ENCODE results near the gene TRAPPC10. TPM values are rescaled to one million over a fixed set of nuclear protein-coding genes. Genes with fewer than 3 reads are reported as not detected.

The TRAPPC10 gene
- total RNA-seq, 4 donors from 2014 or later, result 3.8 to 45.2 (median 22.9) TPM

GRCh38 chr21:44074315-44074958 lies 62.3 kb downstream of the TRAPPC10 start:
- Histone ChIP-seq H3K27ac (no peak overlapping the region), H3K9me3 (no peaks in the 10 kb centered on the region), H3K4me1 (no peaks in the 10 kb centered on the region), H3K4me3 (no peak overlapping the region), H3K27me3 (no peaks in the 10 kb centered on the region), H3K36me3 (no peaks in the 10 kb centered on the region)
- intact Hi-C loops (cut with DNase I; ENCODE audit: low total_unique reads), result no loop called here
- no peak for TF ChIP-seq POLR2A (IDR thresholded peaks at IDR 0.05)
- TF ChIP-seq, protein P1, sequence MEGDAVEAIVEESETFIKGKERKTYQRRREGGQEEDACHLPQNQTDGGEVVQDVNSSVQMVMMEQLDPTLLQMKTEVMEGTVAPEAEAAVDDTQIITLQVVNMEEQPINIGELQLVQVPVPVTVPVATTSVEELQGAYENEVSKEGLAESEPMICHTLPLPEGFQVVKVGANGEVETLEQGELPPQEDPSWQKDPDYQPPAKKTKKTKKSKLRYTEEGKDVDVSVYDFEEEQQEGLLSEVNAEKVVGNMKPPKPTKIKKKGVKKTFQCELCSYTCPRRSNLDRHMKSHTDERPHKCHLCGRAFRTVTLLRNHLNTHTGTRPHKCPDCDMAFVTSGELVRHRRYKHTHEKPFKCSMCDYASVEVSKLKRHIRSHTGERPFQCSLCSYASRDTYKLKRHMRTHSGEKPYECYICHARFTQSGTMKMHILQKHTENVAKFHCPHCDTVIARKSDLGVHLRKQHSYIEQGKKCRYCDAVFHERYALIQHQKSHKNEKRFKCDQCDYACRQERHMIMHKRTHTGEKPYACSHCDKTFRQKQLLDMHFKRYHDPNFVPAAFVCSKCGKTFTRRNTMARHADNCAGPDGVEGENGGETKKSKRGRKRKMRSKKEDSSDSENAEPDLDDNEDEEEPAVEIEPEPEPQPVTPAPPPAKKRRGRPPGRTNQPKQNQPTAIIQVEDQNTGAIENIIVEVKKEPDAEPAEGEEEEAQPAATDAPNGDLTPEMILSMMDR (IDR thresholded peaks at IDR 0.05), result no peak
- no peak for DNase-seq

GRCh38 chr21:44076316-44076715 lies 64.2 kb downstream of the TRAPPC10 start:
- Histone ChIP-seq H3K9me3 (no peaks in the 10 kb centered on the region), H3K4me3 (no peak overlapping the region), H3K36me3 (no peaks in the 10 kb centered on the region), H3K27ac (no peak overlapping the region), H3K27me3 (no peaks in the 10 kb centered on the region), H3K4me1 (no peaks in the 10 kb centered on the region)
- DNase-seq, result no peak
- intact Hi-C loops (cut with DNase I; ENCODE audit: low total_unique reads), result no loop called here
- TF ChIP-seq, protein P1 (IDR thresholded peaks at IDR 0.05), result no peak
- no peak for TF ChIP-seq POLR2A (IDR thresholded peaks at IDR 0.05)

DNA sequence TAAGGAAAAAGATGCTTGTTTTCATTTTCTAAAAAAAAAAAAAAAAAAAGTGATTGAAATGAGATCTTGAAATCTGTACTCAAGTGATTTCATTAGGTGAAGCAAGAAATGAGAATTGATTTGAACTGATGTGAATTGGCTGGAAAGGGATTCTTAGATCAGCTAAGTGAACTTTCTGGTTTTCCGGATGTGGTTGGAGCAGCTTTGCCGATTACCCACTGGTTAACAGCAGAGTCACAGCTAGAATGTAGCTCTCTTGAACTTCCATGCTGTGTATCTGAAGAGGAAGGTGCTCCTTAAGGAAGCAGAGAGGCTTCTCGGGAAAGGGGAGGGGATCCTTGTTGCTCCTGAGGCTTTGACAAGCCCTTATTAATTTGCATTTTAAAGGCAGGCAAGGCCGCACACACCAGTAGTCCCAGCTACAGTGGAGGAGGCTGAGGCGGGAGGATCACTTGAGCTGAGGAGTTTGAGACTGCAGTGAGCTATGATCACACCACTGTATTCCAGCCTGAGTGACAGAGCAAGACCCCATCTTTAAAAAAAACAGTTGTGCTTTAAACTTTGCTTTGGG lies 66.4 kb downstream of the TRAPPC10 start:
- intact Hi-C loops (cut with DNase I; ENCODE audit: low total_unique reads), result no loop called here
- no peaks in the 10 kb centered on the region for H3K36me3 ChIP-seq

DNA sequence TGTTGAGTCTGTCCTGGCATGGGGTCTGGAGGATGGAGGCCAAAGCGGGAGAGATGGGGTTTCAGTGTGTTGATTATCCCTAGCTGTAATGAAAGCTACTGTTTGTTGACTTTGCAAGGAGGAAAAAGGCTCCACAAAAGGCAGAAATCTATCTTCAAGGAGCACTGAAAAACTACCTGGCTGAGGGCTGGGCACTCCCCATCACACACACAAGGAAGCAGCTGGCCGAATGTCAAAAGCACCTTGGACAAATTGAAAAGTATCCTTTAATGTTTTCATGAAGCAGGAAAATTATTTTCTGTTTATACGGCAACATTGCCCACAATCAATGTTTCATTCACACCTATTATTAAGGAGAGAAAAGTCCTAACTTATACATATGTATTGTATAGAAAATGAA lies 67.3 kb downstream of the TRAPPC10 start:
- Histone ChIP-seq H3K4me3 (no peak overlapping the region), H3K27ac (no peak overlapping the region), H3K9me3 (no peaks in the 10 kb centered on the region), H3K36me3 (no peaks in the 10 kb centered on the region), H3K27me3 (no peaks in the 10 kb centered on the region), H3K4me1 (no peaks in the 10 kb centered on the region)
- TF ChIP-seq, protein P1 (IDR thresholded peaks at IDR 0.05), result no peak
- no peak for TF ChIP-seq POLR2A (IDR thresholded peaks at IDR 0.05)
- intact Hi-C loops (cut with DNase I; ENCODE audit: low total_unique reads), result no loop called here
- DNase-seq, result no peak

More for the DNA sequence above, 66.4 kb downstream of the TRAPPC10 start:
- no peak for DNase-seq
- TF ChIP-seq, protein P1 (IDR thresholded peaks at IDR 0.05), result no peak
- no peak for TF ChIP-seq POLR2A (IDR thresholded peaks at IDR 0.05)
- Histone ChIP-seq H3K4me1 (no peaks in the 10 kb centered on the region), H3K27ac (no peak overlapping the region), H3K27me3 (no peaks in the 10 kb centered on the region), H3K4me3 (no peak overlapping the region), H3K9me3 (no peaks in the 10 kb centered on the region)

- Histone ChIP-seq H3K36me3 (no peaks in the 10 kb centered on the region), H3K27me3 (no peaks in the 10 kb centered on the region), H3K9me3 (no peaks in the 10 kb centered on the region), H3K27ac (no peak overlapping the region), H3K4me1 (no peaks in the 10 kb centered on the region), H3K4me3 (no peak overlapping the region)
- intact Hi-C loops (cut with DNase I; ENCODE audit: low total_unique reads), result no loop called here
- no peak for TF ChIP-seq POLR2A (IDR thresholded peaks at IDR 0.05)
- TF ChIP-seq, protein P1 (IDR thresholded peaks at IDR 0.05), result no peak
- DNase-seq, result no peak
Observed at GRCh38 chr21:44079846-44080245, 67.7 kb downstream of the TRAPPC10 start.

Measured in uterus (tissue), 4 donors.